Left hindlimb (tissue), 1 donor: ENCODE measurements around the gene DNAJB5.
"Not testable (repeated sequence)": the region's sequence is repeated elsewhere in the genome, so short reads cannot be mapped to it uniquely, and the experiment has no call there.

Experiments used
- DNase-seq: peaks from one replicate; pipeline ENCODE4 v3.0.0-alpha.2; 2018

The DNAJB5 gene

GRCh38 chr9:35001285-35001677 lies 11.7 kb downstream of the DNAJB5 start:
- DNase-seq, result no peak

- DNase-seq, result no peak
Measured at GRCh38 chr9:35001803-35002502, 12.4 kb downstream of the DNAJB5 start.

- no peak for DNase-seq
Measured at GRCh38 chr9:35002623-35003022, 13.1 kb downstream of the DNAJB5 start.

GRCh38 chr9:35004299-35004698 lies 14.8 kb downstream of the DNAJB5 start:
- not testable (repeated sequence) for DNase-seq

DNA sequence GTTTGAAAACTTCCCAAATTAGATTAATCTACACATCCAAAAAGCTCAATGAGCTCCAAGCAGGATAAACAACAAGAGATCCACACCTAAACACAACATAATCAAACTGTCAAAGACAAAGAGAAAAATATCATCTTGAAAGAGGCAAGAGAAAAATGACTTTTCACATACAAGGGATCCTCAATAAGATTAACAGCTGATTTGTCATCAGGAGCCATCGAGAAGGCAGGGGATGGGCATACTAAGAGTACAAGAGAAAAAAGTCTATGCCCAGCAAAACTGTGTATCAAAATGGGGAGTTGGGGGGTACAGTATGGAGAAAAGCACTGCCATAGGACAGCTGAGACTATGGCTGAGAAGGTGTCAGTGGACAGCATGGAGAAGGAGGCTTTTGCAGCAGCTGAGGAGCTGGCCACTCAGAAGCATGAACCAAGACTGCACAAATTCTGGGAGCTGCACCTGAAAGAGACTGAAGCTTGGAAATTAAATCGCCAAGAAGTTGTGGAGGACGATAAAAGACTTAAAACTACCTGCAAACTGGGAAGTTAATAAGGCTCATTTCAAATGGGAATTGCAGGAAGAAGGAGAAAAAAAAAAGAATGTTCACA lies 20.9 kb downstream of the DNAJB5 start:
- DNase-seq, result no peak

DNA sequence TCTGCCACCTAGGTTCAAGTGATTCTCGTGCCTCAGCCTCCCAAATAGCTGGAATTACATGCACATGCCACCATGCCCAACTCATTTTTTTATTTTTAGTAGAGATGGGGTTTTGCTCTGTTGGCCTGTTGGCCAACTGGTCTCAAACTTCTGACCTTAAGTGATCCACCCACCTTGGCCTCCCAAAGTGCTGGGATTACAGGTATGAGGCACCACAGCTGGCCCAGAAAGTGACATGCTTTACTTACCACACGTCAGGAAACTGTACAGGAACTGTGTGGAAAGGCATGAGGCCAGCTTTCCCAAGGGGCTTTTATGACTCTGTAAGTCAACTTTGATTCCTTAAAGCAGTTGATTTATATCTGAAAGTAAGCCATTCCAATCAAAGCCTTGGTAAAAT lies 25.0 kb downstream of the DNAJB5 start:
- no peak for DNase-seq

GRCh38 chr9:35023443-35023842 lies 33.9 kb downstream of the DNAJB5 start:
- not testable (repeated sequence) for DNase-seq

DNA sequence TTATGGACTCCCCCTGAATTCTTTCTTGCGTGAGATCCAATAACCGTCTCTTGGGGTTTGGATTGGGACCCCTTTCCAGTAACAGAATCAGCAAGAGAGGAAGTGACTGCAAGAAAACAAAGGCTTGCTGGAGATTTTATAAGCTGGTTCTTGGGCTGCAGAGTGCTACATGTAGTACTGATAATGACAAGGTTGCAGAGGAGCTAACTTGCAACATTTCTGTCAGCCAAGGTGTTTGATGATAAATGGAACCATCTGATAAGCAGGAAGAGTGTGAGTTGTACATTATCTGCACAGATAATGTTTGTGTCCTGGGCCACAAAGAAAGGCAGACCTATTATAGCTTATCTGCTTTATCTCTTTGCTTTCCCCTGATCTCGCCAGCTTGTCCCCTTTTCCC lies 37.1 kb downstream of the DNAJB5 start:
- DNase-seq, result no peak

DNA sequence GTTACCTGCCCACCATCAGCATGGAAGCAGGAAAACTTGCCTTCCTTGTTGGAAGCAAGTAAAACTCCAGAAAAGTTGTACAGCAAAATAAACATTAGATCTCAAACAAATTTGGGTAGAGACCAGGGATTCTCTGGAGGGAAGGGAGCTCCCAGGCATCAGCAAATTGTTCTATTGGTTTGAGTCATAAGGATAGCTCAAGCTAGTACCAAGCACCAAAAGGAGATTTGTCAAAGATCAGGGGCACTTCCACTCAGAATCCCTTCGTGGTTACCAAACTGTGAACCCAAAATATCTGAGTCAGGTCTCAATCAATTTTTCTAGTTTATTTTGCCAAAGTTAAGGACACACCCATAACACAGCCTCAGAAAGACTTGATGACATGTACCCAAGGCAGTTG lies 37.8 kb downstream of the DNAJB5 start:
- no peak for DNase-seq

GRCh38 chr9:35027860-35028259 lies 38.3 kb downstream of the DNAJB5 start:
- DNase-seq, result no peak

GRCh38 chr9:35028341-35028740 lies 38.8 kb downstream of the DNAJB5 start:
- no peak for DNase-seq

GRCh38 chr9:35029241-35029640 lies 39.7 kb downstream of the DNAJB5 start:
- no peak for DNase-seq

DNA sequence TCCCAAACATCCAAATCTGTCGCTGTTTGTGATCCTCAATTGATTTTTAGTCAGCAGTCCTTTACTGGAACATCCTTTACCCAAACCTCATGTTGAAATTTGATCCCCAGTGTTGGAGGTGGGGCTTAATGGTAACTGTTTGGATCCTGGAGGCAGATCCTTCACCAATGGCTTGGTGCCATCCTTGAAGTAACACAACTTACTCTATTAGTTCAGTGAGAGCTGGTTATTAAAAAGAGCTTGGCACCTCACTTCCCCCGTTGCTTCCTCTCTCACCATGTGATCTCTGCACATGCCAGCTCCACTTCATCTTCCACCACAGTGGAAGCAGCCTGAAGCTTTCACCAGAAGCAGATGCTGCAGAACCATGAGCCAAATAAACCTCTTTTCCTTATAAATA lies 40.3 kb downstream of the DNAJB5 start:
- no peak for DNase-seq

DNA sequence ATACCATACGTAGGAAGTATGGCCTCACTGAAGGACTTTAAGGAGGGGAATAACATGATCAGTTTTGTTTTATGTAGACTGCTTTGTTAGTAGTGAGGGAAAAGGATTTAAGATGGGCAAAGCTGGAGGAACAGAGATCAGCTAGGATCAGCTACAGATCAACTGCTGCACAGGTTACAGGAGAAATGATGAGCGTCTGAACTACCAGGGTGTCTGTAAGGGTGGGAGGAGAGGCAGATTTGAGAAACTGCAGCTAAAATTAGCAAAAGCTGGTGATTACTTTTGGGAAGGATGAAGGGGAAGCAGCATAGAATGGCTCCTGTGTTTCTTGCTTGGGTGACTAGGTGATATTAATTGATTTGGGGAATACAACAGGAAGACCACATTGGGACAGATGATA lies 43.6 kb downstream of the DNAJB5 start:
- DNase-seq, result no peak

DNA sequence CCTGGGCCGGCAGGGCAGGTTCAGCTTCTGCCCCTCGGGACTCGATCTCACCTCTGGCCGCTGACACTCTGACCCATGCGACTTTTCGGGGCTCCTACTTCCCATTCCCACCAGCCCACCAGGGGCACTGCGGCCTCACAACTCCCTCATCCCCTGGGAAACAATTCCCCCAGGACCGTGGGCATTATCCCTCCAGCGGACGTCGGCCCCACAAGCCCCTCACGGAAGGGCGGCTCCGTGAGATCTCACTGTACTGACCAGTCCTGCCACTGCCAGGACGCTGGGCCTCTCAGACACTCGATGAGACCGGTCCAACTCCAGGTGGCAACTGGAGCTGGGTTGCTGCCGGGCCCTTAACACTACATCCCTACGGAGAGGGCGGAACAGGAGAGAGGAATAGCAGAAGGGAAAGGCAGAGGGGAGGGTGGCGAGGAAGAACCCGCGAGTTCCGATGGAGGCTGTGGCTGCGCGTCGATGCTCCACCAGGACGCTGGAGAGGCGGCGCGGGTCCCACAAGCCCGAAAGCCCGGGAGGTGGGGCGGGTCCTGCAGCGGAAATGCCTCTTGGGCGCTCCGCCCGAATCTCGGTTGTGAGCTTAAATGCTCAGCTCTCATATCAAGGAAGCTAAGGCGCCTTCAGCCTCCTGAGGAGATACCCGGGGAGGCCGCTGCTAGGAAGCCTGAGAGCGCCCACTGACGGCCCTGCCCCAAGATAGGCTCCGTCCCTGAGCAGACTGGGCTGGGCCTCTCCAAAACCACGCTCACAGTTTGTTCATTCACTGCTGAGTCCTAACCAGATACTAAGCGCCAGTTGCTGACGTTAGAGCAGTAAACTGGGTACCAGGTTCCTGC lies 46.5 kb downstream of the DNAJB5 start:
- peak; percentile 60 for DNase-seq

- no peak for DNase-seq
Measured at GRCh38 chr9:35042081-35042604, 52.6 kb downstream of the DNAJB5 start.

- no peak for DNase-seq
Measured at GRCh38 chr9:35042891-35043545, 53.5 kb downstream of the DNAJB5 start.

DNA sequence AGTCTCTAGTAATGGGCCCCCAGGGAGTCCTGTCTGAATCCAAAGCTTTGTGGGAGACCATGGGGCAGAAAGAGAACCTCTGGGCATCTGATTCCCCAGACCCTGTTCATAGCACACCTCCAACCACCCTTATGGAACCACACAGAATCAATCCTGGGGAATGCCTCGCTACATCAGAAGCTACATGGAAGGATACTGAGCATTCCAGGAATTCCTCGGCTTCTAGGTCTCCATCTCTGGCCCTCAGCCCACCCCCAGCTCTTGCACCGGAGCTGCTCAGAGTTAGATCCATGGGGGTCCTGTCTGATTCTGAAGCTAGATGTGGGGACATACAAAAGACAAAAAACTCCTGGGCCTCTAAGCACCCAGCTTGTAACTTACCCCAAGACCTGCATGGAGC lies 54.5 kb downstream of the DNAJB5 start:
- no peak for DNase-seq
